NCI-H526 (cell line): ENCODE measurements around the gene ZSCAN9.

Experiments used
- DNase-seq, 2 experiments: peaks; one replicate each; lab custom pipeline; 2025; lab: John Stamatoyannopoulos, UW

ZSCAN9 gene

GRCh38 chr6:28266962-28267694, 42.1 kb downstream of the ZSCAN9 start, which contains the start of gene ZSCAN26:
Gene ZSCAN26 (plus strand): TSS chr6:28267143. CDS start chr6:28271920, 4,777 bp downstream.
- peak; percentile 83 to 90 for DNase-seq

GRCh38 chr6:28267695-28268059, 42.6 kb downstream of the ZSCAN9 start:
- DNase-seq: no peak

- no peak for DNase-seq
Measured at GRCh38 chr6:28269492-28269891, 44.4 kb downstream of the ZSCAN9 start.

- no peak for DNase-seq
Measured at GRCh38 chr6:28274888-28275287, 49.8 kb downstream of the ZSCAN9 start.

GRCh38 chr6:28277746-28278145, 52.7 kb downstream of the ZSCAN9 start:
- no peak for DNase-seq

DNA sequence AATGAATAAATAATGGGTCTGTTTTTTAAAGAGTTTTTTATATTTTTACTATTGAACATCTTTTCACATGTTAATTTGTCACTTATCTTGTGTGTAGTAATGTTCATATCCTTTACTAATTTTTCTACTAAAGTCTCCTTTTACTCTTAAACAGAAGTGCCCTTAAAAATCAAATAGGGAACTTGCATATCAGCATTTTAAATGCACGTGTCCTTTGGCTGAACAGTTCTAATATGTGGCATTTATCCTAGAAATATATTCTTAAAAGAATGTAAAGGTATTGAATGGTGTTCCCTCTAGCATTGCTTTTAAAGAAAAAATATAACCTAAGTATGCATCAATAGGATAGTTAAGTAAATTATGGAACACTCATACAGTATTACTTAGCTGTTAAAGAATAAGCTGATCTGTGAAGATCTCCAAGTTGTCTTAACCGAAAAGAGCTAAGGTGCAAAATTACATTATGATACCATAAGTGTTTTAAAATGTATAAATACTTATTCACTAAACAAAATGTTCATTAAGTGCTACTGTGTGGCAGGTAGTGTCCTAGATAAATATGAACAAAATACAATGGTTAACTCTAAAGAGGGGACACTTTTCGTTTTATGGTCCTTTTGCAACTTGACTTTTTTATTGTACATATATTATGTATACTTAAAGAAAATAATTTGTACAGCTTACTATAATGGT, 55.7 kb downstream of the ZSCAN9 start:
- no peak for DNase-seq

DNA sequence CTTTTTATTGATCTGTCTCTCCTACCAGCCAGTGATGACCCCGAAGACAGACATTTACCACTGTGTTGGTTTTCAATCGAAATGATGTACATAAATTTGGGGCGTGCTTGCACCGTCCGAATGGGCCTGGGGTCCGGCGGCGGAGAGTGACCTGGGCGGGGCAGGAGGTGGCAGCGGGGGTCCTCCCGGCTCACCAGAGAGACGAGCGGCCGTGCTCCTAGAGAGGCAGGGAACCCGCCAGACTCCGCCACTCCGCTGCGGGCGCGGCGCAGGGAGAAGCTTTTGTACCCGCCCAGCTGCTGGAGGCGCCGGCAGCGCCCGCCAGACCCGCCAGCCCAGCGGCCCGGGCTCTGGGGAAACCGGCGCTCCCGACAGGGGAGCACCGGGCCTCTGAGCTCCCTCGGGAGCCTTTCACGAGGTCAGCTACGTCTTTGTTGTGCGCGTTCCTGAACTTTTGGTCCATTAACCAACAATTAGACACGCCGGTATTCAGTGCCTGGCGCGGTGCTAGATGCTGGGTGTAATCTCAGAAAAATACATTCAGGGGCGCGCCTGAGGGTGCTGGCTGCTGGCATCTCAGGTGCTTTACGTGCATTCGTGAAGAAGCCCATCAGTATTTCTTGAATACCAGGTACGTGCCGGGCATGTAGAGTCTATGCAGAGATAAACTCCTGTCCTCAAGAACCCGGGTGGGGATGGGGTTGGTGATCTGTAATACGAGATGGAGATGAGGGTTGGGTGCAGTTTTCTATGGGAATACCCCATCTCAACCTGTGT, 56.4 kb downstream of the ZSCAN9 start, which contains the start of gene PGBD1:
Gene PGBD1 (plus strand): TSS at position 285 of the 777 bp plus-strand sequence. CDS start 2,242 bp downstream, outside the sequence.
- peak; percentile 63 to 92 for DNase-seq

- DNase-seq: no peak
Measured at GRCh38 chr6:28282926-28283325, 57.9 kb downstream of the ZSCAN9 start.
